GM21825 (cell line): Measurements from ENCODE around the gene GNG11.

Source experiments
- ATAC-seq: cut with Tn5 transposase; IDR thresholded peaks from one replicate; pipeline ENCODE4 v1.9.1; 2021; ENCODE audit warnings: mild to moderate bottlenecking, moderate library complexity; ENCODE audit not compliant: unreplicated experiment

The GNG11 gene

DNA sequence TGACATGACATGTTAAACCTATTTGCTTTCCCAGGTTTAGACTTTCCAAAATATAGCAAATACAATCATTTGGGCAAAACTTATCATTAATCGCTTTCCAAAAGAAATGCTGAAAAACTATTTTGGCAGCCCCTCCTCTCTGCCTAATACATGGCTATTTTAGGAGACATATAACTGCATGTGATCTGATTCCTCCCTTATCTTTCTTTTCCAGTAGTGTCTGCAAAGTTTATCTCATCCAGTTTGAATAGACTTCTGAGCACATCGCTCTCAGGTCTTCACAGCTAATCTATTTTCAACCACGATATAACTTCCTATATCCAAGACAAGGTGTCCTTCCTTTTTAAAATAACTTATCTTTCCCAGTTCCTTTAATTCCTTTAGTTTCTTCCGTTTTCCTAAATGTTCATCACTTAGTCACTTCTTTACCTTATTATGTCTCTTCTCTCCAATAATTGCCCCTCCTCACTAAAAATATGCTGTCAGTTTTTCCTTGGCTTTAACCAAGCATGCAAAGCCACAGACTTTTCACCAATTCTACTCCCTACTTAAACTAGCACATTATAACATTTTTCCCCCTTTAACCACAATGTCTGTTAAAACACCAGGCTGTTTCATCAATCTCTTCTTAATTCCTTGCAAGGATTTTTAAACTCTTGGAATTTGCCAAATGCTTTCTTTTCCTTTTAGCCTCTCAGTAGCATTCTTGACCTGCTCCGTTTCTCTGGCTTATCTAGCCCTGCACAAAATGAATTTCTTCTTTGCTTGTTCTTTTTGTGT, 24.4 kb downstream of the GNG11 start:
- no peak for ATAC-seq

- no peak for ATAC-seq
These were observed 26.6 kb downstream of the GNG11 start for GRCh38 chr7:93948106-93948505.

- no peak for ATAC-seq
These were observed 27.3 kb downstream of the GNG11 start for GRCh38 chr7:93948873-93949272.

- ATAC-seq: no peak
These were observed 27.9 kb downstream of the GNG11 start for GRCh38 chr7:93949423-93949822.

- peak; percentile 66 for ATAC-seq
These were observed 33.8 kb downstream of the GNG11 start for GRCh38 chr7:93955304-93955703.

- no peak for ATAC-seq
These were observed 36.2 kb downstream of the GNG11 start for GRCh38 chr7:93957767-93958166.

DNA sequence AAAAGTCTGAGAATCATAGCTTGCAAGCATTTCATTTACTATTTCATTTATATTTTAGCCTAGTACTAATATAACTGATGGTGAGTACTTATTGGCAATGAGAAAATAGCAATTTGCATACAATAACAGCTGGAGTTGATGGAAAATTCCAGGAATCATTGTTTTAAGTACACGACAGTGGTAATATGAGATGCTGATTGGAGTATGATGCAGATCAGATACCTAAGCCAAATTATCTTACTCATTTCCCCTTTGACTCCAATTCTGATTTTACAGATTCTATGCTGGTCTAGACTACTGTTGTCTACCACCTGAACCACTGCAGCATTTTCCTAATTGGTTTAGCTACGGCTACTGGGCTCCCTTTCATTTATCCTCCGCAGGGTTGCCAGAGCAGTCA, 36.7 kb downstream of the GNG11 start:
- ATAC-seq: no peak

DNA sequence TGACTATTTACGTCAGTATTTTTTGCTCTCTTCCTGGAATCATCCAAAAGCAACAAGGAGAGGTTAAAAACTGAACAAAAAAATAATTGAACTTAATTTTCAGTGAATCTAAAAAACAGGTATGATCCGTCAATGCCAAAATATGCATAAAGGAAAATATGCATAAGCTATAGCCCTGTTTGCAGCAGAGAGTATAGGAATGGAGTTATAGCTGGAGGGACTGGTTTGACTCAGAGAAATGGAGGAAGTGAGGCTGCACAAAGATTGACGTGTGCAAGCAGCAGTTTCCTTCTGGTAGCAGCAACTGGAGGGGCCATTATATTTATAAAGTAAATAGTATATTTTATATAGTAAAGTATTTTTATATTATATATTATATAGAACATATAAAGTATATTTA, 37.1 kb downstream of the GNG11 start:
- ATAC-seq: no peak

DNA sequence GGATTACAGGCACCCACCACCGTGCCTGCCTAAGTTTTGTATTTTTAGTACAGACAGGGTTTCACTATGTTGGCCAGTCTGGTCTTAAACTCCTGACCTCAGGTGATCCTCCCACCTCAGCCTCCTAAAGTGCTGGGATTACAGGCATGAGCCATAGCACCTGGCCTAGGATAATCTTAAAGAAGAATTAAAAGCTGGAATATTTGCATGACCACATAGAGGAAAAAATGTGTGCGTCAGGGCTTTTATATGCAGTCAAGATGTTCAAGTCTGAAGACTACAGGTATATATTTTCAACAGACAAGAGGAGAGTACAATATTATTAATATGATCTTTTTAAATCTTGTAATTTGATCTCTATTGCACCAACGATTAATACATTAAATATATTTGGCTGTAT, 39.5 kb downstream of the GNG11 start:
- no peak for ATAC-seq

DNA sequence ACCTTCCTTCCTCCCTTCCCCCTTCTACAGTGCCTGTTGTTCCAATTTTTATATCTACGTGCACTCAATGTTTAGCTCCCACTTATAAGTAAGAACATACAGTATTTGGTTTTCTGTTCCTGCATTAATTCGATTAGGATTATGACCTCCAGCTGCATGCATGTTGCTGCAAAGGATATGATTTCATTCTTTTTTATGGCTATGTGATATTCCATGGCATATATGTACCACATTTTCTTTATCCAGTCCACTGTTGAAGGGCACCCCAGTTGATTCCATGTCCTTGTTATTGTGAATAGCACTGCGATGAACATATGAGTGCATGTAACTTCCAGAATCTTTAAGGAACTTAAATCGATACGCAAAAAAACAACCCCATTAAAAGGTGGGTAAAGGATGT, 42.7 kb downstream of the GNG11 start:
- ATAC-seq: no peak

DNA sequence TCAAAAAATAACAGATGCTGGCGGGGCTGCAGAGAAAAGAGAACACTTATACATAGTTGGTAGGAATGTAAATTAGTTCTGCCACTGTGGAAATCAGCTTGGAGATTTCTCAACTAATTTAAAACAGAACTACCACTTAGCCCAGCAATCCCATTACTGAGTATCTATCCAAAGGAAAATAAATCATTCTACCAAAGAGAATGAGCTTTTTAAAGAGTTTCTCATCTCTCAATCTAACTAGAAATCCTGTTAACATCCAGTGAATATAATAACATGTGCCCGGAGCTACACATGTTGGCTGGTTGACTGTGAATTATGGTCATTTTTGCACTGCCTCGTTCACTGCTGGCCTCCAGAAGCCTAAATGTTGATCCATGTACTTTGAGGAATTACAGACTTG, 43.3 kb downstream of the GNG11 start:
- ATAC-seq: no peak

DNA sequence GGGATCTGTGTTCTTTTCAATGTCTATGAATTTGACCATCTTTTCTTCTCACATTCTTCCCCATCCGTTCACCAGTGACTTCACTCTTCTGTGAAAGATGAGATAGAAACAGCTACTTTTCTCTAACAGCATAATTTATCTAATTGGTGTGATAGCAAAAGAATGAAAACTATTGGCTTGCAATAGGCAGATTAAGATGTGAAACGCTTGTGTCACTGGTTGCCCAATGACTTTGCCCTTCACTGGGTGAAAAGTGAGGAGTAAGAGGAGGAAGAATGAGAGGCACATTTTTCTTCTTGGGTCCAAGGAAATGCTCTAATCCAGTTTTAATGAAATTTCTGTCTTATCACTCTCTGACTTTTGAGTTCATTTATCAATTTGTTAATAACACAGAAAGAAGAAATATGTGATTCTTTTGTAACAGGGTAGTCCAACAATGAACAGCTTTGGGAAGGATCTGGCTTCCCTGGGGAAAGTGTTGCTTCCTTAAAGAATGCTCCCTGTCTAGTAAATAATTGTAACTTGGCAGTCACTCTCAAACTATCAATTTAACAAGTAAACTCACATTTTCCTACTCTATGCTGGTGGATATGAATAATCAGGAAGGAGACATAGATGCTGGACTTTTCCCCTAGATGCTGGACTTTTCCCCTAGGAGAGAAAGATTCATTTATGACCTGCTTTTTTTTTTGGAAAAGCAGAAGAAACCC, 47.5 kb downstream of the GNG11 start:
- ATAC-seq: no peak

- ATAC-seq: no peak
These were observed 50.6 kb downstream of the GNG11 start for GRCh38 chr7:93972029-93972725.

- ATAC-seq: no peak
These were observed 51.6 kb downstream of the GNG11 start for GRCh38 chr7:93973134-93973533.

DNA sequence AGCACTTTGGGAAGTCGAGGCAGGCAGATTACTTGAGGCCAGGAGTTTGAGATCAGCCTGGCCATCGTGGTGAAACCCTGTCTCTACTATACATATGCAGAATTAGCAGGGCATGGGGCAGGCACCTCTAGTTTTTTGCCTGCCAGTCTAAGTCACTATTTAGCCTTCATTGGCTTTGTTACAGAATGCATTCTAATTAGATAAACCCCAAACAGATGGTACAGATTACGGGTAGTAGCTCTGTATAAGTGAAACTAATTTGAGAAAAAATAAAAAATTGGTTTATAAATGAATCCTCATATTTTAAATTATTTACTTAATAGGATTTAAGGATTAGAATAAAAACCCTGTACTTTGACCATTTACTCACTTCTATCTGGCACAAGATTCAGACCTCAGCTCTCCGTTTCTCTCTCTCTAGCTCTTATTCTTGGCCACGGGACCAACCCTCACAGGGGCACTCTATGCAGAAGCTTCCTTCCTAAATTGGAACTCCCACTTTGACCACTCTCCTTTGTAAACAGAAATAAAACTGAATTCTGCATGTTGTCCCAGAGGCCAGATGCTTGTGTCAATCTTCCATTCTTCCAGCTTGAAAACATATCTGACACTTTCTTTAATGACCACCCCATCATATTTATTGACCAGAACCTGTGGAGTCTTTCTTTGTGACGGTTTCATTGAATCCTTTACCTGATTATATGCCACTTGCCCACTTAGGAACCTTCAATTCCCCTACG, 55.8 kb downstream of the GNG11 start:
- ATAC-seq: no peak
